OCI-LY7 (cell line): Measurements from ENCODE around the gene SIAH1. TPM values are rescaled to one million over a fixed set of nuclear protein-coding genes. Genes with fewer than 3 reads are reported as not detected.
A peak's percentile ranks its signal among the peaks of the same experiment; 100 is the strongest.

Source experiments
- BruUV-seq: library from RNA; stranded (reverse); fragments of 400-500 nt; replicated peaks from 2 replicates; lab custom pipeline; 2021; lab: Mats Ljungman, UMichigan
- CTCF ChIA-PET: fragments of 300-600 bp; sonication (Branson Sonifier 250); formaldehyde crosslinking; loops from one replicate; lab custom pipeline; 2022; ENCODE audit warnings: antibody characterized with exemption; ENCODE audit not compliant: unreplicated experiment; lab: Charles Lee
- POLR2A ChIA-PET: fragments of 300-600 bp; sonication (Branson Sonifier 250); formaldehyde crosslinking; loops from one replicate; lab custom pipeline; 2022; ENCODE audit warnings: antibody characterized with exemption; lab: Charles Lee
- DNase-seq: peaks from one replicate; pipeline ENCODE4 v3.0.0-alpha.2; 2015; ENCODE audit warnings: low spot score
- H2AFZ ChIP-seq: fragments of 200-600 bp; sonication (generic), shearing (Covaris generic); 2 replicates; pipeline ENCODE4 v1.6.1; 2014; ENCODE audit warnings: mild to moderate bottlenecking, antibody characterized with exemption, low read length, moderate library complexity
- H3K27ac ChIP-seq: fragments of 200-600 bp; sonication (generic); 2 replicates; pipeline ENCODE4 v1.5.1; 2014; ENCODE audit warnings: mixed run types, low read depth, mild to moderate bottlenecking, moderate library complexity, low read length, inconsistent platforms; ENCODE audit not compliant: poor library complexity, severe bottlenecking
- H3K36me3 ChIP-seq: fragments of 200-600 bp; sonication (generic); 2 replicates; pipeline ENCODE4 v1.6.1; 2014; ENCODE audit warnings: mild to moderate bottlenecking, antibody characterized with exemption, low read length, moderate library complexity, mixed read lengths; ENCODE audit not compliant: insufficient read depth
- H3K4me1 ChIP-seq: fragments of 200-600 bp; sonication (generic); 2 replicates; pipeline ENCODE4 v1.5.1; 2014; ENCODE audit warnings: mild to moderate bottlenecking, low read length; ENCODE audit not compliant: insufficient read depth, poor library complexity, severe bottlenecking
- H3K4me2 ChIP-seq: fragments of 200-600 bp; sonication (generic); 2 replicates; pipeline ENCODE4 v1.6.1; 2014; ENCODE audit warnings: mild to moderate bottlenecking, low read length
- H3K4me3 ChIP-seq: fragments of 200-600 bp; sonication (generic); 2 replicates; pipeline ENCODE4 v1.5.1; 2014; ENCODE audit warnings: mild to moderate bottlenecking, low read depth, low read length; ENCODE audit not compliant: poor library complexity, severe bottlenecking
- H3K79me2 ChIP-seq: fragments of 200-600 bp; sonication (generic); 2 replicates; pipeline ENCODE4 v1.6.1; 2016; ENCODE audit warnings: low read depth, mild to moderate bottlenecking, low read length, moderate library complexity, mixed read lengths; ENCODE audit not compliant: insufficient read depth
- H3K9me2 ChIP-seq: fragments of 200-600 bp; sonication (generic); 2 replicates; pipeline ENCODE4 v1.6.1; 2016; ENCODE audit warnings: mild to moderate bottlenecking, low read length, mixed read lengths; ENCODE audit not compliant: insufficient read depth
- H3K9me3 ChIP-seq: fragments of 200-600 bp; sonication (generic); 2 replicates; pipeline ENCODE4 v1.6.1; 2014; ENCODE audit warnings: mild to moderate bottlenecking, mixed run types, low read length, mixed read lengths
- H4K20me1 ChIP-seq: fragments of 200-600 bp; sonication (generic); 2 replicates; pipeline ENCODE4 v1.6.1; 2014; ENCODE audit warnings: mild to moderate bottlenecking, antibody characterized with exemption, low read length, moderate library complexity, mixed read lengths; ENCODE audit not compliant: insufficient read depth
- CTCF ChIP-seq: fragments of 200-600 bp; sonication (generic); conservative IDR thresholded peaks from 2 replicates; pipeline ENCODE4 v1.5.1; 2014; ENCODE audit warnings: mild to moderate bottlenecking, antibody characterized with exemption, low read length, moderate library complexity, mixed read lengths
- EZH2phosphoT487 ChIP-seq: fragments of 200-600 bp; sonication (generic); IDR thresholded peaks from 2 replicates; pipeline ENCODE4 v1.6.1; 2018; ENCODE audit warnings: low read depth, borderline replicate concordance, mild to moderate bottlenecking, mixed run types, antibody characterized with exemption, low read length, moderate library complexity, mixed read lengths
- intact Hi-C: fragments of 100-400 bp; cut with micrococcal nuclease; formaldehyde crosslinking; loops from one replicate; pipeline ENCODE4 v1.10.0; 2022; ENCODE audit not compliant: unreplicated experiment
- total RNA-seq, 2 experiments: library from RNA; depleted of rRNA in 1 of 2; stranded (reverse); fragments of >200 nt in 1 of 2; shearing (Covaris generic) in 1 of 2; gene quantifications; 2 replicates each; pipeline ENCODE4 v1.2.3, GENCODE V29; 2014 to 2022

SIAH1 gene
- total RNA-seq, 2 experiments from 2014 or later = 18.9 to 22.8 TPM

GRCh38 chr16:48432136-48432535 is 46.9 kb upstream of the SIAH1 start:
- H3K4me1 ChIP-seq = peaks cover 52% of the 10 kb centered on the region
- peak overlapping the region; percentile 71 for H3K27ac ChIP-seq
- BruUV-seq = no TSS peak
- H3K4me3 ChIP-seq = peak overlapping the region; percentile 38
- H3K9me2 ChIP-seq = no peaks in the 10 kb centered on the region
- H3K9me3 ChIP-seq = no peaks in the 10 kb centered on the region
- TF ChIP-seq CTCF (no peak), EZH2phosphoT487 (no peak)
- H3K4me2 ChIP-seq = peak overlapping the region; percentile 55
- H3K36me3 ChIP-seq = no peaks in the 10 kb centered on the region
- CTCF ChIA-PET = interaction anchor here (0.5 kb wide), 1 partner anchor 72 kb away, joined by 3 read pairs; no protein-coding TSS in a partner anchor
- no peaks in the 10 kb centered on the region for H3K79me2 ChIP-seq
- no peaks in the 10 kb centered on the region for H4K20me1 ChIP-seq
- POLR2A ChIA-PET = interaction anchor here (1.4 kb wide), 2 partner anchors 23 to 63 kb away, joined by 4 to 6 read pairs; no protein-coding TSS in a partner anchor
- H2AFZ ChIP-seq = peak overlapping the region; percentile 53; the same call in 1 of the 2 replicates
- intact Hi-C loops = loop anchor here (5.0 kb wide), 1 partner anchor 45 kb away; the partner anchor contains the start of gene SIAH1
- peak; percentile 84 for DNase-seq

- Histone ChIP-seq H3K9me2 (no peaks in the 10 kb centered on the region), H3K9me3 (no peaks in the 10 kb centered on the region), H2AFZ (no peak overlapping the region), H3K4me3 (no peak overlapping the region), H3K4me1 (peaks cover 65% of the 10 kb centered on the region), H3K27ac (no peak overlapping the region), H3K4me2 (no peak overlapping the region; the same call in 1 of the 2 replicates), H4K20me1 (no peaks in the 10 kb centered on the region), H3K36me3 (no peaks in the 10 kb centered on the region), H3K79me2 (no peaks in the 10 kb centered on the region)
- no TSS peak for BruUV-seq
- CTCF ChIA-PET = no interaction called here
- peak; percentile 49 for DNase-seq
- intact Hi-C loops = loop anchor here (5.0 kb wide), 1 partner anchor 44 kb away; the partner anchor contains the start of gene SIAH1
- TF ChIP-seq CTCF (no peak), EZH2phosphoT487 (no peak)
- POLR2A ChIA-PET = interaction anchor here (0.5 to 1.0 kb wide), 4 partner anchors 10 to 74 kb away, joined by 3 read pairs; no protein-coding TSS in a partner anchor
Measured at GRCh38 chr16:48430890-48431289, 45.7 kb upstream of the SIAH1 start.
